Stimulated activated CD8-positive, alpha-beta memory T cell treated with anti-CD3 and anti-CD28 coated beads, Interleukin-12 subunit alpha, Interleukin-12 subunit beta, amount 100 ng/mL, for 1 hour (primary cell): ENCODE results near the gene HEXIM2.

Source experiments
- DNase-seq: peaks from one replicate; pipeline ENCODE4 v3.0.0-alpha.2; 2020; ENCODE audit warnings: low read depth

Gene HEXIM2

GRCh38 chr17:45127548-45128300 lies 34.0 kb upstream of the HEXIM2 start:
- no peak for DNase-seq

- no peak for DNase-seq
Measured at GRCh38 chr17:45128331-45128730, 33.3 kb upstream of the HEXIM2 start.

GRCh38 chr17:45128989-45129388 lies 32.7 kb upstream of the HEXIM2 start:
- DNase-seq = no peak

GRCh38 chr17:45129426-45129939 lies 32.2 kb upstream of the HEXIM2 start:
- DNase-seq = no peak

GRCh38 chr17:45129940-45130680 lies 31.6 kb upstream of the HEXIM2 start:
- DNase-seq = no peak

- no peak for DNase-seq
Measured at GRCh38 chr17:45130681-45131615, 30.7 kb upstream of the HEXIM2 start.

GRCh38 chr17:45131616-45132319 lies 29.9 kb upstream of the HEXIM2 start:
- DNase-seq = no peak

GRCh38 chr17:45132320-45132571 lies 29.4 kb upstream of the HEXIM2 start, which contains the start of gene PLCD3:
TSS of gene PLCD3 (minus strand) at chr17:45132515. CDS start at chr17:45132410, 105 bp downstream.
- peak; percentile 49 for DNase-seq

- peak; percentile 18 for DNase-seq
Measured at GRCh38 chr17:45132572-45133463, 28.9 kb upstream of the HEXIM2 start.

GRCh38 chr17:45135192-45135977 lies 26.3 kb upstream of the HEXIM2 start, which contains the start of gene ACBD4:
TSS of gene ACBD4 (plus strand) at chr17:45135687. CDS start at chr17:45136145, 458 bp downstream.
- peak; percentile 97 for DNase-seq

GRCh38 chr17:45135978-45136791 lies 25.5 kb upstream of the HEXIM2 start:
- DNase-seq = no peak

- no peak for DNase-seq
Measured at GRCh38 chr17:45136846-45137560, 24.7 kb upstream of the HEXIM2 start.

- DNase-seq = no peak
Measured at GRCh38 chr17:45137561-45138305, 23.9 kb upstream of the HEXIM2 start.

- no peak for DNase-seq
Measured at GRCh38 chr17:45138911-45139532, 22.7 kb upstream of the HEXIM2 start.

- no peak for DNase-seq
Measured at GRCh38 chr17:45139533-45139920, 22.1 kb upstream of the HEXIM2 start.

- no peak for DNase-seq
Measured at GRCh38 chr17:45143094-45143670, 18.5 kb upstream of the HEXIM2 start.

- DNase-seq = no peak
Measured at GRCh38 chr17:45143767-45144198, 17.9 kb upstream of the HEXIM2 start.
